ENCODE measurements around the gene AQP12A.
"Not testable (repeated sequence)": the region's sequence is repeated elsewhere in the genome, so short reads cannot be mapped to it uniquely, and the experiment has no call there.

DNA sequence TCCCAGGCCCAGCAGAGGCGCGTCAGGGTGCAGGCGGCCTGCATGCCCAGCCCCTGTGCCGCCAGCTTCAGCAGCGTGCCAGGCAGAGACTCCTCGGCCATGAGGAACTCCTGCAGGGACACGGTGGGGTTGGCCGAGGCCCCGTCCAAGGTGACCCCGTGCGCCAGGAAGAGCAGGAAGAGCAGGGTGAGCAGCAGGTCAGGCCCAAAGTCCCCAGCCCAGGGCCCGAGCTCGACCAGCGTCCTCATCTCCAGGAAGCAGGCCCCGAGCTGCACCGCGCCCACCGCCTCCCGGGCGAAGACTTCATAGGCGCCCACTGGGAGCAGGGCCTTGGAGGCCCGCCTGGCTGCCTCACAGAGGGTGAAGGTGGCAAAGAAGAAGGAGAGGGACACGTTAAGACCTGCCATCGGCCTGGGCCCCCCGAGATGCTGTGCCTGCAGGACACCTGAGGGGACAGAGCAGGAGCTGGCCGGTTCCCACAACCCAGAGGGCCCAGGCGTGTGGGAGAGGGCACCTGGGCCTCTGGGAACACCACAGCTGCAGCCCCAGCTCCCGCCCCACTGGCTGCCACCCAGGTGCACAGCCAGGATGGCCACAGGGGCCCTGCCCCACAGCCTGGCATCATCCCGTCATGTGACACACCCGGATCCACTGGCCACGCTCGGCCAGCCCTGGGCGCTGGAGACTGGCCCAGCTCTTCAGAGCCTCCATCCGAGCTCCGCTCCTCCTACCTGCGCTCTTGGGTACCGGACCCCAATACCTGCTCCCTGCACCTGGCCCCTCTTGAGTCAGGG is 9.0 kb upstream of the AQP12A start, which contains the start of gene AQP12B:
- TF ChIP-seq, protein P1, sequence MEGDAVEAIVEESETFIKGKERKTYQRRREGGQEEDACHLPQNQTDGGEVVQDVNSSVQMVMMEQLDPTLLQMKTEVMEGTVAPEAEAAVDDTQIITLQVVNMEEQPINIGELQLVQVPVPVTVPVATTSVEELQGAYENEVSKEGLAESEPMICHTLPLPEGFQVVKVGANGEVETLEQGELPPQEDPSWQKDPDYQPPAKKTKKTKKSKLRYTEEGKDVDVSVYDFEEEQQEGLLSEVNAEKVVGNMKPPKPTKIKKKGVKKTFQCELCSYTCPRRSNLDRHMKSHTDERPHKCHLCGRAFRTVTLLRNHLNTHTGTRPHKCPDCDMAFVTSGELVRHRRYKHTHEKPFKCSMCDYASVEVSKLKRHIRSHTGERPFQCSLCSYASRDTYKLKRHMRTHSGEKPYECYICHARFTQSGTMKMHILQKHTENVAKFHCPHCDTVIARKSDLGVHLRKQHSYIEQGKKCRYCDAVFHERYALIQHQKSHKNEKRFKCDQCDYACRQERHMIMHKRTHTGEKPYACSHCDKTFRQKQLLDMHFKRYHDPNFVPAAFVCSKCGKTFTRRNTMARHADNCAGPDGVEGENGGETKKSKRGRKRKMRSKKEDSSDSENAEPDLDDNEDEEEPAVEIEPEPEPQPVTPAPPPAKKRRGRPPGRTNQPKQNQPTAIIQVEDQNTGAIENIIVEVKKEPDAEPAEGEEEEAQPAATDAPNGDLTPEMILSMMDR (IDR thresholded peaks at IDR 0.05), result not testable (repeated sequence)
- not testable (repeated sequence) for TF ChIP-seq POLR2AphosphoS5 (IDR thresholded peaks at IDR 0.05; ENCODE audit: low read depth, low read length); REST (IDR thresholded peaks at IDR 0.05; ENCODE audit: insufficient read depth in 1 of 2, low read depth in 2 of 2, low read length in 1 of 2)
